GM12873 (cell line): Measurements from ENCODE around the gene SESN1.

ENCODE experiments used
- TF ChIP-seq, protein P1 (sequence below): IDR thresholded peaks from 2 replicates; pipeline ENCODE4 v1.5.1; 2012; ENCODE audit warnings: low read depth, mild to moderate bottlenecking, moderate library complexity, low read length, control low read depth; ENCODE audit not compliant: insufficient read depth; ENCODE audit errors: missing control alignments

The SESN1 gene

DNA sequence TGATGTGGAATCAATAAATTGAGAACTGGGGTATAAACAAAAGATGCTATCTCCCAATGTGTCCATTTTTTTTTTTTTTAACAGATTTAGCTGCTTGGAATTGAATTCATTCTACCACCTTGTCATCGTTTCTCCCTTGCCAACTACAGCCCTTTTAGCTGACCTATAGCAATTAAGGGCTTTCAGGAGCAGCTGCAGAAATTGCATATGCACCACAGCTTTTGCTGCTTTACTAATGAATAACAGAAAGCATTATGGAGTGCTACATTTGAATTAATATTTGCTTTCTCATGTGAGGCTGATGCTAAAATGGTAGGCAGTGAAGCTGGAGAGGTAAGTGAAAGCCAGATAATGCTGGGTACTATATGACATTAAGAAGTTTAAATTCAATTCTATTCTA is 5.7 kb downstream of the SESN1 start:
- TF ChIP-seq, protein P1, sequence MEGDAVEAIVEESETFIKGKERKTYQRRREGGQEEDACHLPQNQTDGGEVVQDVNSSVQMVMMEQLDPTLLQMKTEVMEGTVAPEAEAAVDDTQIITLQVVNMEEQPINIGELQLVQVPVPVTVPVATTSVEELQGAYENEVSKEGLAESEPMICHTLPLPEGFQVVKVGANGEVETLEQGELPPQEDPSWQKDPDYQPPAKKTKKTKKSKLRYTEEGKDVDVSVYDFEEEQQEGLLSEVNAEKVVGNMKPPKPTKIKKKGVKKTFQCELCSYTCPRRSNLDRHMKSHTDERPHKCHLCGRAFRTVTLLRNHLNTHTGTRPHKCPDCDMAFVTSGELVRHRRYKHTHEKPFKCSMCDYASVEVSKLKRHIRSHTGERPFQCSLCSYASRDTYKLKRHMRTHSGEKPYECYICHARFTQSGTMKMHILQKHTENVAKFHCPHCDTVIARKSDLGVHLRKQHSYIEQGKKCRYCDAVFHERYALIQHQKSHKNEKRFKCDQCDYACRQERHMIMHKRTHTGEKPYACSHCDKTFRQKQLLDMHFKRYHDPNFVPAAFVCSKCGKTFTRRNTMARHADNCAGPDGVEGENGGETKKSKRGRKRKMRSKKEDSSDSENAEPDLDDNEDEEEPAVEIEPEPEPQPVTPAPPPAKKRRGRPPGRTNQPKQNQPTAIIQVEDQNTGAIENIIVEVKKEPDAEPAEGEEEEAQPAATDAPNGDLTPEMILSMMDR = no peak

DNA sequence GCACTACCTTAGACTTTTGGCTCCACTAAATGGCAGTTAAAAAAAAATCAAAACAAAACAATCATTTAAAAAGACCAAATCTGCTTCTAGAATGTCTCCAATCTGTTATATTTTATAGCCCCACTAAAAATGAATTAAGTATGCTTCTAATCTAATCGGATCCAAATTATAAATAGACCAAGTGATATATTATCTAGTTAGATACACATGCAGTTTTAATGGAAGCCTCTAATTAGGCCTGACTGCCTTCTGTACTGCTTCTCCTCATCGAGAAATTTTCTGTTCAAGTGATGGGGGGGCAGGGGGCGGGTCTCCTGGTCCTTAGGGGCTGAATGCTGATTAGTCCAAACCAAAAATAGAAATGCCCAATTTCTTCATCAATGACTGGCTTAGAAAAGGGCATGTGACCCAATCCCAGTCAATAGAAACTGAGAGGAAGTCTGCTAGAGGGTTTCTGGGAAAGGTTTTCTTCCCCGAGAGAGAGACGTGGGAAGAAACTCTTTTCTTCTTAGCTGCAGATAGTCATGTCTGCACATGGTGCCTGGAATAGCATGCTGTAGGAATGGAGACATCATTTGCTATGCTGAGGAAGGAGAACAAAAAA is 6.9 kb downstream of the SESN1 start:
- TF ChIP-seq, protein P1 = no peak

DNA sequence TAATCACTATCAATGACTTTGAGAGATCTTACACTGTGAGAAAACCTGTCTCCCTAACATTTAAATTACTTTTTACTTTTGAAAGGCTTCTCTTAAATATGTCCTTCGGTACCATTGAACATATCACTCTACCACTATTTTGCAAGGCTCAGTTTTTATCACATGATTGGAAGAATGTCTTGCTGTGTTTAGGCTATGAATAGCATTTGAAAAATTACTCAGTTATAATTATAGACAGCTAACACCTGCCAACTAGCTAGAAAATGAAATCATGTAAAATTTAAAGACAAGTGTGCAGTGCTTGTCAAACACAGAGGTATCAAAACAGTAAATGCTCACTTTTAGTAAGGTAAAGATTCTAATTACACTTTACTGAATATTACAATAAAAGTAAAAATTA is 11.0 kb downstream of the SESN1 start:
- TF ChIP-seq, protein P1 = no peak

DNA sequence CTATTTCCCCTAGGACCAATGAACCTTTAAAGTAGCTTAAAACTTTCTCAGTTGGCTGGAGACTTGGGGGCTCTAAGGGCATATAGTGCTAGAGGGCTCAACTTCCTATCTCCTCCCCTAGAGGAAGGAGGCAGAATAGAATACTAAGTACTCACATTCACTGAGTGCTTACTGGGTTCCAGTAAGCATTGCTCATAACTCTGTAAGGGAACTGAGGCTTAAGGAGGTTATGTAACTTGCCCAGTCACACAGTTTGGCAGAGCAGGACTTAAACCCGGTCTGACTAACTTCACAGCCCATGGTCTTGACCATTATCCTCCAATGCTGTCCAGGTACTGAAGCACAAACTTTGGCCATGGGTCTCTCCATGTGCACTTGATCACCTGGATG is 12.5 kb downstream of the SESN1 start:
- TF ChIP-seq, protein P1 = peak; percentile 17

DNA sequence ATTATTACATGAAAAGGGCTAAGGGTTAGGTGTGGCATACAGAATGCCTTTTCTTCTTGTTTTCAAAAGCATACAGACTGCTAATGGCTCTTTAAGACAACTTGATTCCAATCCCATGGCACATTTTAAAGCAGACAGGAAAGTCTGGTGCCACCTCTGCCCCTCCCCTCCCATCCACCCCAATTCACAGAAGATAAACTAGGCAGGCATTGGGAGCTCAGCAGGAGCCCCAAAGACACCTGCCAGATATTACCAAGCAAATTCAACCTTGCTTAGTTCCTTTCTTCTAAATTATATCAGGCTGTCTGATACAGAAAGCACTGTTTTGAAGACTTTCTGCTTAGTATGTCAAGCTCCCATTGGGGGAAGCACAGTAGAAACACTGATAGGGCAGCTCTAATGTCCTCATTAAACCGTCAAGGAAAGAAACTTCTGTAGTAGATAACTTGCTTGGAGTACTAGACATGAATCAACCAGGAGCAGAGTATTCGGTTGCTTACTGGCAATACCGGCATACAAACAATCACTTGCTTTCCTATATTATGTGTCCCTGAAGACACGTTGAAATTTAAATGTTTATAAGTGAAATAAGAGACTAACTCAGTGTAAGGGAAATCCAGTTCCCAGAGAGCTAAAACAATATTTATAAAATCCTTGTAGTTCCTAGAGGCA is 13.0 kb downstream of the SESN1 start:
- TF ChIP-seq, protein P1 = no peak

DNA sequence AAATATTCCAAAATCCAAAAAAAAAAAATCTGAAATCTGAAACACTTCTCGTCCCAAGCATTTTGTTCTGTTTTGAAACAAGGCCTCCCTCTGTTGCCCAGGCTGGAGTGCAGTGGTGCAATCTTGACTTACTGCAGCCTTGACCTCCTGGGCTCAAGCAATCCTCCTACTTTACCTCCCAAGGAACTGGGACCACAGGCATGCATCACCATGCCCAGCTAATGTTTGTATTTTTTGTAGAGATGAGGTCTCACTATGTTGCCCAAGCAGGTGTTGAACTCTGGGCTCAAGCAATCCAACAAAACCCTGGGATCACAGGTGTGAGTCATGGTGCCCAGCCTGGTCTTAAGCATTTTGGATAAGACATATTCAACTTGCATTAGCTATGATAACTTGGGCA is 13.6 kb downstream of the SESN1 start:
- TF ChIP-seq, protein P1 = no peak

DNA sequence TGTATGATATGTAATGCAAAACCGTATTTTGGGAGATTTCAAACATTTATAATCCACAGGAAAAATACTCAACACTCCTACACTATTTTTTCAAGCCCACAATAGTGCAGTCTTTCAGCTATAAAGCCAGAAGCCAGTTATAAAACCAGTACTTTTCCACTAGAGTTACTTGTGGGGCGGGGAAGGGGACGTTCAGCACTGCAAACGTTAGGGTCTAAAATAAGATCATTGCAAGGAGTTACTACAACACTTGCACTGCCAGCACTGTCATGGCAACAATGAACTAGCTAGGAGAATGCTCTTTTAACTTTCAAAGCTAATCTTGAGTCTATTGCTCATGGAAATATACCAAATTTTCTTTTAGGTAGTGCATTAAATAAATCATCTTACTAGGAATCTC is 14.7 kb downstream of the SESN1 start:
- TF ChIP-seq, protein P1 = no peak
